Measurements from ENCODE around the gene CHST15. TPM values are rescaled to one million over a fixed set of nuclear protein-coding genes. Genes with fewer than 3 reads are reported as not detected.

Gene CHST15
- polyA plus RNA-seq, 1 experiment, result 3.2 TPM

GRCh38 chr10:124009231-124010015 is 84.0 kb downstream of the CHST15 start:
- Histone ChIP-seq H3K4me3 (ENCODE audit: low read depth, low read length) (no peak overlapping the region), H3K9me3 (ENCODE audit: control insufficient read depth, insufficient read depth, low read length) (peaks cover 29% of the 10 kb centered on the region), H3K27me3 (ENCODE audit: control insufficient read depth, insufficient read depth, low read length) (peaks cover 3% of the 10 kb centered on the region), H3K27ac (ENCODE audit: low read depth, low read length) (no peak overlapping the region)
- ChIA-PET POLR2A (no interaction called here), CTCF (no interaction called here)
- no peak for TF ChIP-seq CTCF (IDR thresholded peaks at IDR 0.05; ENCODE audit: low read depth, low read length)
- DNase-seq (ENCODE audit: low read depth, low spot score), result no peak

DNA sequence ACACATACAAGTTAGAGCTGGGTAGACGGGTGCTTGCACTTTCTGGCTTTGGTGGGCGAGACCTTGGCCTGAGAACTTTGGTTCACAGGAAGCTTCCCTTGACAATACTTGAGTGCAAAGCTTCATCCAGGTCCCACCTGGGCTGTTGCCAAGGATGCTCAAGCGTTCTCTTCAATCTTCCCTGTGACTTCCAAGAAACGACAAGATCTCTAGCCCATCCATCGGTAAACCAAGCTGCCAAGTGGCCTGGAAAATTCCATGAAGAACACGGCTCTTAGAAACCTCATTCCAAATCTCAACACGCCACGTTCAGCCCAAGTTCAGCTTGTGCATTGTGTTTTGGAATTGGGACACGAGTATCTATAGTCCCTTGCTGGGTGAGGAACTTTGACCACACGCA is 84.7 kb downstream of the CHST15 start:
- Histone ChIP-seq H3K9me3 (ENCODE audit: control insufficient read depth, insufficient read depth, low read length) (peaks cover 26% of the 10 kb centered on the region), H3K4me3 (ENCODE audit: low read depth, low read length) (no peak overlapping the region), H3K27ac (ENCODE audit: low read depth, low read length) (no peak overlapping the region), H3K27me3 (ENCODE audit: control insufficient read depth, insufficient read depth, low read length) (peaks cover 3% of the 10 kb centered on the region)
- TF ChIP-seq CTCF (IDR thresholded peaks at IDR 0.05; ENCODE audit: low read depth, low read length), result no peak
- ChIA-PET CTCF (no interaction called here), POLR2A (no interaction called here)
- no peak for DNase-seq (ENCODE audit: low read depth, low spot score)

GRCh38 chr10:124008187-124008586 is 85.2 kb downstream of the CHST15 start:
- no peak for TF ChIP-seq CTCF (IDR thresholded peaks at IDR 0.05; ENCODE audit: low read depth, low read length)
- ChIA-PET POLR2A (no interaction called here), CTCF (no interaction called here)
- Histone ChIP-seq H3K27ac (ENCODE audit: low read depth, low read length) (no peak overlapping the region), H3K4me3 (ENCODE audit: low read depth, low read length) (no peak overlapping the region), H3K9me3 (ENCODE audit: control insufficient read depth, insufficient read depth, low read length) (peaks cover 21% of the 10 kb centered on the region), H3K27me3 (ENCODE audit: control insufficient read depth, insufficient read depth, low read length) (peaks cover 3% of the 10 kb centered on the region)
- no peak for DNase-seq (ENCODE audit: low read depth, low spot score)

DNA sequence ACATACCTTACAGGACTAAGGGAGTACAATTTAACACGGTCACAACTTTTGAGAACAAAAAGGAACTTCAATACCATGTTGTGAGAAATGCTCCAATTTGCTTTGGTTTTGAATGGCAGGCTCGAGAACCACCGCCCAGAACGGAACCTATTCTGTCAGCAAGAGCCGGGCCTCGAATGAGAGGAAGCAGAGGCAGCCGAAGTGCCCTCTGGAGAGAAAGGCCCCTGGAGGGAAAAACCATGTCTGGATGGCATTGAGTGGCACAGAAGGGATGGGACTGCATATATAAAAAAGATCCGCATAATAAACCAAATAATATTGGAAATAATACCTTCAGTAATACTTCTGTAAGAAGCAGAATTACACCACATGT is 85.6 kb downstream of the CHST15 start:
- POLR2A ChIA-PET, result no interaction called here
- no peak for TF ChIP-seq CTCF (IDR thresholded peaks at IDR 0.05; ENCODE audit: low read depth, low read length)
- H3K27me3 ChIP-seq (ENCODE audit: control insufficient read depth, insufficient read depth, low read length), result peaks cover 3% of the 10 kb centered on the region
- peaks cover 17% of the 10 kb centered on the region for H3K9me3 ChIP-seq (ENCODE audit: control insufficient read depth, insufficient read depth, low read length)
- DNase-seq (ENCODE audit: low read depth, low spot score), result no peak
- H3K27ac ChIP-seq (ENCODE audit: low read depth, low read length), result no peak overlapping the region
- no peak overlapping the region for H3K4me3 ChIP-seq (ENCODE audit: low read depth, low read length)
- CTCF ChIA-PET, result no interaction called here

GRCh38 chr10:124007102-124007772 is 86.2 kb downstream of the CHST15 start:
- no peak for DNase-seq (ENCODE audit: low read depth, low spot score)
- H3K27ac ChIP-seq (ENCODE audit: low read depth, low read length), result no peak overlapping the region
- no peak for TF ChIP-seq CTCF (IDR thresholded peaks at IDR 0.05; ENCODE audit: low read depth, low read length)
- H3K4me3 ChIP-seq (ENCODE audit: low read depth, low read length), result no peak overlapping the region
- H3K27me3 ChIP-seq (ENCODE audit: control insufficient read depth, insufficient read depth, low read length), result peaks cover 3% of the 10 kb centered on the region
- CTCF ChIA-PET, result no interaction called here
- H3K9me3 ChIP-seq (ENCODE audit: control insufficient read depth, insufficient read depth, low read length), result peaks cover 17% of the 10 kb centered on the region; the same call in 1 of the 2 replicates
- POLR2A ChIA-PET, result no interaction called here
